ENCODE measurements around the gene SLC6A8. TPM values are rescaled to one million over a fixed set of nuclear protein-coding genes. Genes with fewer than 3 reads are reported as not detected.
"Not testable (repeated sequence)": the region's sequence is repeated elsewhere in the genome, so short reads cannot be mapped to it uniquely, and the experiment has no call there.

Gene SLC6A8
- total and polyA plus RNA-seq, 3 experiments from 2014 or later, result 0.12 to 1.2 (median 1.0) TPM

GRCh38 chrX:153672531-153673427, 14.9 kb upstream of the SLC6A8 start:
- Mint-ChIP-seq H3K4me1 (peaks cover 4 to 11% (median 6%) of the 10 kb centered on the region in 3 donors), H3K27ac (peak overlapping the region in 1 of 8 donors; percentile 63), H3K36me3 (no peaks in the 10 kb centered on the region), H3K4me3 (peak overlapping the region in 2 of 7 donors; percentile 23 to 35), H3K27me3 (peaks cover 18 to 25% of the 10 kb centered on the region in 2 donors), H3K9me3 (no peaks in the 10 kb centered on the region)
- ChIA-PET CTCF (no interaction called here), POLR2A (no interaction called here)
- Histone ChIP-seq H3K4me3 (ENCODE audit: low read length) (no peak overlapping the region), H3K4me1 (ENCODE audit: insufficient read depth, low read length) (no peaks in the 10 kb centered on the region), H3K27me3 (ENCODE audit: insufficient read depth, low read length, poor library complexity, severe bottlenecking) (no peaks in the 10 kb centered on the region), H3K36me3 (ENCODE audit: insufficient read depth, low read length) (no peaks in the 10 kb centered on the region), H3K27ac (ENCODE audit: low read depth, low read length) (no peak overlapping the region), H3K9me3 (ENCODE audit: low read length) (no peaks in the 10 kb centered on the region)
- no peak for DNase-seq

GRCh38 chrX:153673428-153674218, 14.1 kb upstream of the SLC6A8 start, which contains the start of gene PNCK:
Gene PNCK (minus strand): TSS chrX:153673813. CDS start chrX:153673076, 737 bp downstream.
- no peaks in the 10 kb centered on the region for H3K9me3 Mint-ChIP-seq
- peak within 1 kb of the TSS in 5 of 7 donors; percentile 23 to 54 (median 43) for H3K4me3 Mint-ChIP-seq
- peak within 1 kb of the TSS in 2 of 8 donors; percentile 63 to 70 for H3K27ac Mint-ChIP-seq
- ChIA-PET POLR2A (no interaction called here), CTCF (interaction anchor here (1.8 kb wide), 1 partner anchor 134 kb away, joined by 4 read pairs; no protein-coding TSS in a partner anchor)
- H3K27me3 Mint-ChIP-seq, result peaks cover 17 to 22% of the 10 kb centered on the region in 2 donors
- H3K36me3 ChIP-seq (ENCODE audit: insufficient read depth, low read length), result no peaks in the 10 kb centered on the region
- no peak within 1 kb of the TSS for H3K4me3 ChIP-seq (ENCODE audit: low read length)
- H3K27ac ChIP-seq (ENCODE audit: low read depth, low read length), result peak within 1 kb of the TSS; percentile 59
- H3K9me3 ChIP-seq (ENCODE audit: low read length), result no peaks in the 10 kb centered on the region
- H3K27me3 ChIP-seq (ENCODE audit: insufficient read depth, low read length, poor library complexity, severe bottlenecking), result no peaks in the 10 kb centered on the region
- peaks cover 0 to 7% (median 2%) of the 10 kb centered on the region in 3 donors for H3K4me1 Mint-ChIP-seq
- no peaks in the 10 kb centered on the region for H3K4me1 ChIP-seq (ENCODE audit: insufficient read depth, low read length)
- no peak for DNase-seq
- no peaks in the 10 kb centered on the region for H3K36me3 Mint-ChIP-seq

- Mint-ChIP-seq H3K27me3 (peaks cover 17 to 22% of the 10 kb centered on the region in 2 donors), H3K36me3 (no peaks in the 10 kb centered on the region), H3K4me3 (peak overlapping the region in 4 of 7 donors; percentile 20 to 54 (median 43)), H3K9me3 (no peaks in the 10 kb centered on the region), H3K4me1 (peaks cover 0 to 7% (median 2%) of the 10 kb centered on the region in 3 donors), H3K27ac (peak overlapping the region in 1 of 8 donors; percentile 70)
- Histone ChIP-seq H3K36me3 (ENCODE audit: insufficient read depth, low read length) (no peaks in the 10 kb centered on the region), H3K4me3 (ENCODE audit: low read length) (no peak overlapping the region), H3K4me1 (ENCODE audit: insufficient read depth, low read length) (no peaks in the 10 kb centered on the region), H3K27me3 (ENCODE audit: insufficient read depth, low read length, poor library complexity, severe bottlenecking) (no peaks in the 10 kb centered on the region), H3K9me3 (ENCODE audit: low read length) (no peaks in the 10 kb centered on the region), H3K27ac (ENCODE audit: low read depth, low read length) (peak overlapping the region; percentile 59)
- ChIA-PET POLR2A (no interaction called here), CTCF (interaction anchor here (1.8 kb wide), 1 partner anchor 135 kb away, joined by 4 read pairs; no protein-coding TSS in a partner anchor)
- DNase-seq, result no peak
Measured at GRCh38 chrX:153674219-153674851, 13.4 kb upstream of the SLC6A8 start.

- Mint-ChIP-seq H3K36me3 (no peaks in the 10 kb centered on the region), H3K9me3 (no peaks in the 10 kb centered on the region)
- POLR2A ChIA-PET, result no interaction called here
Measured at GRCh38 chrX:153681175-153681574, 6.6 kb upstream of the SLC6A8 start.

GRCh38 chrX:153683486-153683885, 4.2 kb upstream of the SLC6A8 start:
- H3K4me3 Mint-ChIP-seq, result peak overlapping the region in 1 of 7 donors; percentile 6
- CTCF ChIA-PET, result not testable (repeated sequence)

More at GRCh38 chrX:153681175-153681574, 6.6 kb upstream of the SLC6A8 start:
- Histone ChIP-seq H3K4me3 (ENCODE audit: low read length) (no peak overlapping the region), H3K27ac (ENCODE audit: low read depth, low read length) (no peak overlapping the region), H3K27me3 (ENCODE audit: insufficient read depth, low read length, poor library complexity, severe bottlenecking) (no peaks in the 10 kb centered on the region), H3K4me1 (ENCODE audit: insufficient read depth, low read length) (no peaks in the 10 kb centered on the region), H3K36me3 (ENCODE audit: insufficient read depth, low read length) (no peaks in the 10 kb centered on the region), H3K9me3 (ENCODE audit: low read length) (no peaks in the 10 kb centered on the region)
- DNase-seq, result no peak
- no peak overlapping the region for H3K4me3 Mint-ChIP-seq
- H3K27ac Mint-ChIP-seq, result no peak overlapping the region
- CTCF ChIA-PET, result no interaction called here
- H3K27me3 Mint-ChIP-seq, result peaks cover 4 to 17% of the 10 kb centered on the region in 2 donors
- H3K4me1 Mint-ChIP-seq, result no peaks in the 10 kb centered on the region

GRCh38 chrX:153684467-153685155, 3.1 kb upstream of the SLC6A8 start:
- Mint-ChIP-seq H3K9me3 (no peaks in the 10 kb centered on the region), H3K36me3 (no peaks in the 10 kb centered on the region), H3K4me3 (no peak overlapping the region), H3K4me1 (no peaks in the 10 kb centered on the region), H3K27ac (no peak overlapping the region), H3K27me3 (peaks cover 9 to 17% of the 10 kb centered on the region in 2 donors)
- Histone ChIP-seq H3K36me3 (ENCODE audit: insufficient read depth, low read length) (no peaks in the 10 kb centered on the region), H3K4me3 (ENCODE audit: low read length) (no peak overlapping the region), H3K9me3 (ENCODE audit: low read length) (no peaks in the 10 kb centered on the region), H3K27me3 (ENCODE audit: insufficient read depth, low read length, poor library complexity, severe bottlenecking) (no peaks in the 10 kb centered on the region), H3K27ac (ENCODE audit: low read depth, low read length) (no peak overlapping the region), H3K4me1 (ENCODE audit: insufficient read depth, low read length) (no peaks in the 10 kb centered on the region)
- ChIA-PET CTCF (no interaction called here), POLR2A (no interaction called here)
- DNase-seq, result no peak

More at GRCh38 chrX:153683486-153683885, 4.2 kb upstream of the SLC6A8 start:
- H3K4me1 Mint-ChIP-seq; H3K4me1 ChIP-seq (ENCODE audit: insufficient read depth, low read length); H3K36me3 ChIP-seq (ENCODE audit: insufficient read depth, low read length); H3K4me3 ChIP-seq (ENCODE audit: low read length); POLR2A ChIA-PET; DNase-seq; H3K27me3 ChIP-seq (ENCODE audit: insufficient read depth, low read length, poor library complexity, severe bottlenecking); H3K27ac ChIP-seq (ENCODE audit: low read depth, low read length); H3K27ac Mint-ChIP-seq; H3K36me3 Mint-ChIP-seq; H3K9me3 ChIP-seq (ENCODE audit: low read length); H3K9me3 Mint-ChIP-seq: not testable (repeated sequence)
- H3K27me3 Mint-ChIP-seq, result peaks cover 9 to 17% of the 10 kb centered on the region in 2 donors

GRCh38 chrX:153685156-153685536, 2.6 kb upstream of the SLC6A8 start:
- no peaks in the 10 kb centered on the region for H3K36me3 Mint-ChIP-seq
- CTCF ChIA-PET, result no interaction called here
- DNase-seq, result no peak

More at GRCh38 chrX:153685156-153685536, 2.6 kb upstream of the SLC6A8 start:
- Histone ChIP-seq H3K4me3 (ENCODE audit: low read length) (no peak overlapping the region), H3K9me3 (ENCODE audit: low read length) (no peaks in the 10 kb centered on the region), H3K27ac (ENCODE audit: low read depth, low read length) (peak overlapping the region; percentile 54), H3K4me1 (ENCODE audit: insufficient read depth, low read length) (no peaks in the 10 kb centered on the region), H3K27me3 (ENCODE audit: insufficient read depth, low read length, poor library complexity, severe bottlenecking) (no peaks in the 10 kb centered on the region), H3K36me3 (ENCODE audit: insufficient read depth, low read length) (no peaks in the 10 kb centered on the region)
- Mint-ChIP-seq H3K4me3 (no peak overlapping the region), H3K9me3 (no peaks in the 10 kb centered on the region), H3K27me3 (peaks cover 6 to 13% of the 10 kb centered on the region in 2 donors), H3K27ac (no peak overlapping the region), H3K4me1 (no peaks in the 10 kb centered on the region)
- POLR2A ChIA-PET, result no interaction called here

Measured in CD8-positive, alpha-beta memory T cell (primary cell).